Stimulated activated CD8-positive, alpha-beta memory T cell treated with anti-CD3 and anti-CD28 coated beads, Interleukin-4, amount 100 ng/mL, for 48 hours (primary cell): ENCODE data around the gene DYNLT5.
A peak's percentile ranks its signal among the peaks of the same experiment; 100 is the strongest.
"Not testable (repeated sequence)": the region's sequence is repeated elsewhere in the genome, so short reads cannot be mapped to it uniquely, and the experiment has no call there.

Experiments used
- DNase-seq: peaks from one replicate; pipeline ENCODE4 v3.0.0-alpha.2; 2020

The DYNLT5 gene

GRCh38 chr1:66751160-66751559 lies 1.1 kb upstream of the DYNLT5 start:
- DNase-seq: no peak

GRCh38 chr1:66752671-66753371 lies 562 bp downstream of the DYNLT5 start:
- DNase-seq: no peak

DNA sequence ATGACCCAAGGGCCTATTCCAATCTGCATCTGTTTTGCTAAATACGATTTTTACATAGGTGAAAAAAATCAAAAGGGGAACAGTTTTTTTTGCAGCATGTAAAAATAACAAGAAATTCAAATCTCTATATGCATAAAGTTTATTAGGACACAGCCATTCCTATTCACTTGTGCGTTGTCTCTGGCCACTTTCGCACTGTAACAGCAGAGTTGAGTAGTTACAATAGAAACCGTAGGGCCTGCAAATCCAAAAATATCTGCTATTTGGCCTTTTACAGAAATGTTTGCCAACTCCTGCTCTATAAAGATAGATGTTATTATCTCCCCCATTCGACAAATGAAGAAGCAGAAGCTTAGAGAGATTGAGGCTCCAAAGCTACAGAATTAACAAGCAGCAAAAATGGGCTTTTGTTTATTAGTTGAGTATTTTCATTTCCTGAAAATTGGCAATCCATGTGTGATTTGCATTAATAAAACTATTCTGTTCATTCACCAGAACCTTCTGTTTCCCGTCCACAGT lies 5.5 kb downstream of the DYNLT5 start:
- DNase-seq: no peak

- no peak for DNase-seq
These were observed 6.0 kb downstream of the DYNLT5 start for GRCh38 chr1:66758241-66758755.

- DNase-seq: no peak
These were observed 8.2 kb downstream of the DYNLT5 start for GRCh38 chr1:66760506-66760905.

DNA sequence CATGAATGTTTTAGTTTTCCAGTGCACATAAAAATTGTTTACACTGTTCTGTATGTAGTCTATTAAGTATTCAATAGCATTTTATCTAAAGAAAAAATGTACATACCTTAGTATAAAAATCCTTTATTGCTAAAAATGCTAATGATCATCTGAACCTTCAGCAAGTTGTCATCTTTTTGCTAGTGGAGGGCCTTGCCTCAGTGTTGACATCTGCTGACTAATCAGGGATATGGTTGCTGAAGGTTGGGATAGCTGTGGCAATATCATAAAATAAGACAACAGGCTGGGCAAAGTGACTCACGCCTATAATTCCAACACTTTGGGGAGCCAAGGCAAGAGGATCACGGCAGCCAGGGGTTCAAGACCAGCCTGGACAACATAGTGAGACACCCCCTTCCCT lies 9.0 kb downstream of the DYNLT5 start:
- DNase-seq: no peak

DNA sequence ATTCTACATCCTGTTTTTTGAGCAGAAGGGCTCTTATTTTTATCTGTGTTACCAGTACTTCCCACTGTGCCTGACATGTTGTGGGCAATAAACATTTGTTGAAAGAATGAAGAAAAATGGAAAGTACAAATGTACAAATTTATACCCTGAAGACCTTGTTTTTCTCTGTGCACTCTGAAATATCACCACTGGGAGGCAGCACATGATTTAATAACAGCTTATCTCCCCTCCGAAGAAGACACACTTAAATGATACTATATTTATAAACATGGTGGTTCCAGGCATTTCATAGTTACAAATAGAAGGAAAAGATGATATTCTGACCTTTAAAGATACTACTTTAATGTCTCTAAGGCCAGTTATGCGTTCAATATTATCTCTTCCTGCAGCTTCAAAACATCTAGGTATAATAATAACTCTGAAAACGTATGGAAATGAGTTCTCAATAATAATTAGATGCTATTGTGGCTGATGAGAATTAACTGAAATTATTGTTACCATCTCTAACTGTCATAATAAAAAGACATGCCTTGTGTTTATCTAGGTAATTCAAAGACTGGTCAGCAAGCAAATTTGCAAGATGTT lies 12.8 kb downstream of the DYNLT5 start:
- peak; percentile 68 for DNase-seq

- DNase-seq: no peak
These were observed 15.4 kb downstream of the DYNLT5 start for GRCh38 chr1:66767626-66768025.

DNA sequence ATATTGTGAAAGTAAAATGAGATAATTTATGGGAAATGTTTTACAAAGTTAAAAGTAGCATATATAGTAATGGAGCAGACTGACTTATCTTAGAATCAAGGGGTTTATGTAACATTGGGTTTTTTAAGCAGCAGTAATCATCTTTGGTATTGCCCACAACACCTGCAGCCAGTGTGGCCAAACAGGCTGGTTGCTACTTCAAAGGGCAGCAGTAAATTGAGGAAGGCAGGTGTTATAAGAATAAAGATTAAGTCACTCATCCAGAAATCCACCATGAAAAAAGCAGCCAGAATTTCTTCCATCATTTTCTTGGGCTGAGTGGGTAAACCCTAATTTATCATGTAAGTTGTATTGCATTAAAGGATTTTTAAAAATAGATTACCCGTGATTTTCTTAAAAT lies 16.7 kb downstream of the DYNLT5 start:
- DNase-seq: no peak

- no peak for DNase-seq
These were observed 17.4 kb downstream of the DYNLT5 start for GRCh38 chr1:66769512-66770229.

GRCh38 chr1:66770240-66770639 lies 18.0 kb downstream of the DYNLT5 start:
- DNase-seq: no peak

GRCh38 chr1:66770694-66771093 lies 18.4 kb downstream of the DYNLT5 start:
- DNase-seq: no peak

GRCh38 chr1:66773227-66773626 lies 21.0 kb downstream of the DYNLT5 start:
- DNase-seq: no peak

GRCh38 chr1:66774438-66774837 lies 22.2 kb downstream of the DYNLT5 start:
- DNase-seq: no peak

- no peak for DNase-seq
These were observed 23.4 kb downstream of the DYNLT5 start for GRCh38 chr1:66775646-66776045.

DNA sequence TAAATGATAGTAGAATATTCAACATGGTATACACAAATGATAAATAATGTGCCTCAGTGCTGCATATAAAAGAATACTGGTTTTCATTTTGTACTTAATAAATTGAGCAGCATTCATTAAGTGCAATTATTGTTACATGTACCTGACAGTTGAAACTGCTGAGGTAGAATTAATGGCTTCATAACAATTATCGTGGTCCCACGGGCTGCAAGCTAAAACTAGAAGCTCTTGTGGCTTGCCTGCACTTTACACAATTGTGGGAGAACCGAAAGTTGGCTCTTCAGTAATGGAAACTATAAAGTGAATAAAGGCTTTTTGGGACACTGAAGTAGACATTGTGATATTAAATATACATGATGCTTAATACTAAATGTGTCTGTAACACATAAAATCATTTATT lies 25.6 kb downstream of the DYNLT5 start:
- no peak for DNase-seq

- DNase-seq: no peak
These were observed 26.0 kb downstream of the DYNLT5 start for GRCh38 chr1:66778266-66778665.

- DNase-seq: no peak
These were observed 26.7 kb downstream of the DYNLT5 start for GRCh38 chr1:66778969-66779368.

DNA sequence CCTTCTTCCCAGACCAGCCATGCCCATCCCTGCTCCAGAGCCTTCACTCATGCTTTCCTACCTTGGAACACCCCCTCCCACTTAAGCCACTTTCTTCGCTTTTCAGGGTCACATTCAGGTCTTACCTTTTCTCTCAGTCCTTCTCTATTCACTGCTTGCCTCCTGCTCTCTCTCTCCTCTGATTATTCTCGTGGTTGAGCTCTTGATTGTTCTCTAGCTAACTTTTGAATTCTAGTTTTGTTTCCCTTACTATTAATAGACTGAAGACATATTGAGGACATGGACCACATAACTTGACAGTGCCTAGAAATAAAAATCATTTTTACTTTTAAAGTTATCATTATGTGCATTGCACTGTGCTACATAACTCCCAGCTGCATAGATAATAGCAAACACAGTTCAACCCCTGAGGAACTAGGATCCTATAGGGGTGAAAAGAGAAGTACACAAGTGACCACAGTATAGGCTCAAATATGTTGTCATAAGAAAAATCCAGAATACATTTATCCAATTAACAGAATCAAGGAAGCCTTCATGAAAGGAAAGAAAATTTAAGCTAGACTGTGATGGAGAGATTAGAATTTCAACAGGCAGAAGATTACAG lies 27.3 kb downstream of the DYNLT5 start:
- DNase-seq: no peak

DNA sequence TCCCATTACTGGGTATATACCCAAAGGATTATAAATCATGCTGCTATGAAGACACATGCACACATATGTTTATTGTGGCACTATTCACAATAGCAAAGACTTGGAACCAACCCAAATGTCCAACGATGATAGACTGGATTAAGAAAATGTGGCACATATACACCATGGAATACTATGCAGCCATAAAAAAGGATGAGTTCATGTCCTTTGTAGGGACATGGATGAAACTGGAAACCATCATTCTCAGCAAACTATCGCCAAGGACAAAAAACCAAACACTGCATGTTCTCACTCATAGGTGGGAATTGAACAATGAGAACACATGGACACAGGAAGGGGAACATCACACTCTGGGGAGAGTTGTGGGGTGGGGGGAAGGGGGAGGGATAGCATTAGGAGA lies 33.5 kb downstream of the DYNLT5 start:
- not testable (repeated sequence) for DNase-seq

DNA sequence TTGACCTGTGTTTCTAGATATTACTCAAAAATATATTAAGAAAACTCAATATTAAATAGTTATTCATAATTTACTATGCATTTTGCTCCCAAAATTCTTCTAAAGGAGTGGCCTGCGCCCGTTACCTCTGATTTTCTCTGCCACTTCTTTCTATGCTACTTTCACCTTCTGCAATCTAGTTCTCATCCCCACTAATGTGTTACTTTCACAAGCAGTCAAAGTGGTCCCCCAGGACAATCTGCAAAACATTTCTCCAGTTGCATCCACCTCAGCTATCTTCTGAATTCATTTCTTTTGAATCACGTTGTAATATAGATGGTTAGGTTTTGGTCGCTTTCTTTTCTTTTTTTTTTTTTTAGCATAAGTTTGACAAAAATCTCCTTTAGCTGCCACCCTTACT lies 35.4 kb downstream of the DYNLT5 start:
- DNase-seq: no peak

- peak; percentile 57 for DNase-seq
These were observed 36.1 kb downstream of the DYNLT5 start for GRCh38 chr1:66788231-66788939.
